Astrocyte of the spinal cord (primary cell): ENCODE data around the gene IFT80.

Source experiments
- DNase-seq: peaks from one replicate; pipeline ENCODE4 v3.0.0; 2011; ENCODE audit warnings: low read depth, low spot score
- H3K4me3 ChIP-seq: 2 replicates; pipeline ENCODE4 v1.5.1; 2011; ENCODE audit warnings: low read depth, mild to moderate bottlenecking, low read length, moderate library complexity
- CTCF ChIP-seq: IDR thresholded peaks from 2 replicates; pipeline ENCODE4 v1.5.1; 2012; ENCODE audit warnings: low read depth, mild to moderate bottlenecking, low read length, inconsistent platforms
- in situ Hi-C: cut with HindIII; loops from 2 replicates; pipeline ENCODE4 v1.10.0; 2017; ENCODE audit warnings: low sequenced_read_pairs

Gene IFT80

GRCh38 chr3:160399125-160400029 lies at the start of gene IFT80, which contains the start of gene SMC4:
Gene IFT80, minus strand, starts transcription at chr3:160399225. Its CDS starts 14,625 bp downstream, at chr3:160384600.
Gene SMC4, plus strand, starts transcription at chr3:160399650. Its CDS starts 1,177 bp downstream, at chr3:160400827.
- TF ChIP-seq CTCF: no peak
- DNase-seq: peak; percentile 98
- peak within 1 kb of the TSS; percentile 99 for H3K4me3 ChIP-seq
- in situ Hi-C loops: no loop called here

GRCh38 chr3:160447544-160447943 lies 48.5 kb upstream of the IFT80 start:
- H3K4me3 ChIP-seq: peak overlapping the region; percentile 82
- TF ChIP-seq CTCF: no peak
- DNase-seq: peak; percentile 54
- in situ Hi-C loops: no loop called here

GRCh38 chr3:160446522-160447056 lies 47.6 kb upstream of the IFT80 start:
- DNase-seq: no peak
- no peak for TF ChIP-seq CTCF
- in situ Hi-C loops: no loop called here
- no peak overlapping the region for H3K4me3 ChIP-seq

- TF ChIP-seq CTCF: no peak
- H3K4me3 ChIP-seq: no peak overlapping the region
- in situ Hi-C loops: no loop called here
Observed at GRCh38 chr3:160445854-160446253, 46.8 kb upstream of the IFT80 start.

GRCh38 chr3:160444411-160444810 lies 45.4 kb upstream of the IFT80 start:
- H3K4me3 ChIP-seq: no peak overlapping the region
- DNase-seq: no peak
- TF ChIP-seq CTCF: no peak
- in situ Hi-C loops: no loop called here

More at GRCh38 chr3:160445854-160446253, 46.8 kb upstream of the IFT80 start:
- DNase-seq: no peak

GRCh38 chr3:160440687-160441086 lies 41.7 kb upstream of the IFT80 start:
- in situ Hi-C loops: no loop called here
- no peak for TF ChIP-seq CTCF
- no peak for DNase-seq
- no peak overlapping the region for H3K4me3 ChIP-seq
